Measurements from ENCODE around the gene ZBTB16. TPM values are rescaled to one million over a fixed set of nuclear protein-coding genes. Genes with fewer than 3 reads are reported as not detected.

ZBTB16 gene
- total RNA-seq, 2 experiments from 2014 or later: 7.4 to 7.6 TPM

GRCh38 chr11:114083391-114084252 lies 24.1 kb downstream of the ZBTB16 start:
- H3K36me3 Mint-ChIP-seq (ENCODE audit: low read depth): peaks cover 2% of the 10 kb centered on the region
- H3K4me3 Mint-ChIP-seq: no peak overlapping the region
- H3K27ac Mint-ChIP-seq: no peak overlapping the region
- CTCF ChIA-PET: interaction anchor here (2.6 kb wide), 1 partner anchor 179 kb away, joined by 7 read pairs; no protein-coding TSS in a partner anchor
- H3K9me3 Mint-ChIP-seq: no peaks in the 10 kb centered on the region
- no peak for DNase-seq
- H3K27me3 Mint-ChIP-seq: peaks cover 34% of the 10 kb centered on the region
- peaks cover 35% of the 10 kb centered on the region for H3K4me1 Mint-ChIP-seq
- POLR2A ChIA-PET: interaction anchor here (0.7 kb wide), 1 partner anchor 16 kb away, joined by 3 read pairs; no protein-coding TSS in a partner anchor

GRCh38 chr11:114084414-114084813 lies 24.9 kb downstream of the ZBTB16 start:
- H3K27me3 Mint-ChIP-seq: peaks cover 31% of the 10 kb centered on the region
- no peak overlapping the region for H3K27ac Mint-ChIP-seq
- DNase-seq: no peak
- peaks cover 30% of the 10 kb centered on the region for H3K4me1 Mint-ChIP-seq
- ChIA-PET POLR2A (no interaction called here), CTCF (interaction anchor here (1.4 to 2.6 kb wide), 2 partner anchors 22 to 178 kb away, joined by 4 to 7 read pairs; no protein-coding TSS in a partner anchor)
- no peaks in the 10 kb centered on the region for H3K9me3 Mint-ChIP-seq
- H3K36me3 Mint-ChIP-seq (ENCODE audit: low read depth): peaks cover 2% of the 10 kb centered on the region
- no peak overlapping the region for H3K4me3 Mint-ChIP-seq

GRCh38 chr11:114085965-114086793 lies 26.7 kb downstream of the ZBTB16 start:
- peaks cover 14% of the 10 kb centered on the region for H3K4me1 Mint-ChIP-seq
- H3K4me3 Mint-ChIP-seq: no peak overlapping the region
- peak overlapping the region; percentile 5 for H3K27ac Mint-ChIP-seq
- CTCF ChIA-PET: interaction anchor here (1.0 kb wide), 1 partner anchor 26 kb away, joined by 5 read pairs; no protein-coding TSS in a partner anchor
- no peak for DNase-seq
- H3K36me3 Mint-ChIP-seq (ENCODE audit: low read depth): peaks cover 2% of the 10 kb centered on the region
- POLR2A ChIA-PET: no interaction called here
- peaks cover 27% of the 10 kb centered on the region for H3K27me3 Mint-ChIP-seq
- H3K9me3 Mint-ChIP-seq: no peaks in the 10 kb centered on the region

- Mint-ChIP-seq H3K4me3 (no peak overlapping the region), H3K27ac (peak overlapping the region; percentile 15), H3K36me3 (ENCODE audit: low read depth) (peaks cover 2% of the 10 kb centered on the region), H3K9me3 (no peaks in the 10 kb centered on the region), H3K4me1 (peaks cover 13% of the 10 kb centered on the region), H3K27me3 (peaks cover 22% of the 10 kb centered on the region)
- DNase-seq: no peak
- ChIA-PET CTCF (interaction anchor here (1.0 kb wide), 1 partner anchor 27 kb away, joined by 5 read pairs; no protein-coding TSS in a partner anchor), POLR2A (no interaction called here)
Observed at GRCh38 chr11:114087025-114087424, 27.5 kb downstream of the ZBTB16 start.

GRCh38 chr11:114088216-114088615 lies 28.7 kb downstream of the ZBTB16 start:
- CTCF ChIA-PET: interaction anchor here (1.5 kb wide), 1 partner anchor 11 kb away, joined by 3 read pairs; no protein-coding TSS in a partner anchor
- H3K9me3 Mint-ChIP-seq: no peaks in the 10 kb centered on the region
- peaks cover 13% of the 10 kb centered on the region for H3K4me1 Mint-ChIP-seq
- DNase-seq: no peak
- no peak overlapping the region for H3K27ac Mint-ChIP-seq
- no peak overlapping the region for H3K4me3 Mint-ChIP-seq
- H3K27me3 Mint-ChIP-seq: peaks cover 16% of the 10 kb centered on the region
- peaks cover 2% of the 10 kb centered on the region for H3K36me3 Mint-ChIP-seq (ENCODE audit: low read depth)
- POLR2A ChIA-PET: no interaction called here

- no peaks in the 10 kb centered on the region for H3K9me3 Mint-ChIP-seq
- H3K4me3 Mint-ChIP-seq: no peak overlapping the region
- DNase-seq: no peak
- H3K27ac Mint-ChIP-seq: no peak overlapping the region
- H3K4me1 Mint-ChIP-seq: peaks cover 11% of the 10 kb centered on the region
- ChIA-PET POLR2A (no interaction called here), CTCF (interaction anchor here (1.5 kb wide), 1 partner anchor 11 kb away, joined by 3 read pairs; no protein-coding TSS in a partner anchor)
- H3K36me3 Mint-ChIP-seq (ENCODE audit: low read depth): peaks cover 2% of the 10 kb centered on the region
- H3K27me3 Mint-ChIP-seq: peaks cover 10% of the 10 kb centered on the region
Observed at GRCh38 chr11:114088836-114089235, 29.3 kb downstream of the ZBTB16 start.

- H3K36me3 Mint-ChIP-seq (ENCODE audit: low read depth): no peaks in the 10 kb centered on the region
- H3K27ac Mint-ChIP-seq: no peak overlapping the region
- ChIA-PET POLR2A (no interaction called here), CTCF (no interaction called here)
- H3K9me3 Mint-ChIP-seq: no peaks in the 10 kb centered on the region
- no peak for DNase-seq
- peaks cover 9% of the 10 kb centered on the region for H3K27me3 Mint-ChIP-seq
- H3K4me1 Mint-ChIP-seq: peaks cover 11% of the 10 kb centered on the region
- no peak overlapping the region for H3K4me3 Mint-ChIP-seq
Observed at GRCh38 chr11:114089748-114090147, 30.2 kb downstream of the ZBTB16 start.

GRCh38 chr11:114090225-114090910 lies 30.9 kb downstream of the ZBTB16 start:
- ChIA-PET POLR2A (no interaction called here), CTCF (no interaction called here)
- no peak overlapping the region for H3K27ac Mint-ChIP-seq
- H3K4me3 Mint-ChIP-seq: no peak overlapping the region
- H3K4me1 Mint-ChIP-seq: peaks cover 11% of the 10 kb centered on the region
- no peak for DNase-seq
- H3K27me3 Mint-ChIP-seq: peaks cover 9% of the 10 kb centered on the region
- no peaks in the 10 kb centered on the region for H3K36me3 Mint-ChIP-seq (ENCODE audit: low read depth)
- H3K9me3 Mint-ChIP-seq: no peaks in the 10 kb centered on the region

GRCh38 chr11:114090976-114091375 lies 31.5 kb downstream of the ZBTB16 start:
- Mint-ChIP-seq H3K36me3 (ENCODE audit: low read depth) (no peaks in the 10 kb centered on the region), H3K27ac (no peak overlapping the region), H3K4me1 (peaks cover 11% of the 10 kb centered on the region), H3K4me3 (no peak overlapping the region), H3K9me3 (no peaks in the 10 kb centered on the region), H3K27me3 (peaks cover 6% of the 10 kb centered on the region)
- ChIA-PET CTCF (no interaction called here), POLR2A (no interaction called here)
- no peak for DNase-seq

- Mint-ChIP-seq H3K9me3 (no peaks in the 10 kb centered on the region), H3K36me3 (ENCODE audit: low read depth) (no peaks in the 10 kb centered on the region), H3K27me3 (peaks cover 3% of the 10 kb centered on the region), H3K4me1 (peaks cover 10% of the 10 kb centered on the region), H3K27ac (no peak overlapping the region), H3K4me3 (no peak overlapping the region)
- POLR2A ChIA-PET: no interaction called here
- DNase-seq: no peak
- CTCF ChIA-PET: no interaction called here
Observed at GRCh38 chr11:114091516-114092397, 32.2 kb downstream of the ZBTB16 start.

GRCh38 chr11:114092478-114092877 lies 33.0 kb downstream of the ZBTB16 start:
- ChIA-PET CTCF (no interaction called here), POLR2A (no interaction called here)
- peaks cover 2% of the 10 kb centered on the region for H3K4me1 Mint-ChIP-seq
- H3K4me3 Mint-ChIP-seq: no peak overlapping the region
- H3K27me3 Mint-ChIP-seq: peaks cover 6% of the 10 kb centered on the region
- no peak overlapping the region for H3K27ac Mint-ChIP-seq
- no peaks in the 10 kb centered on the region for H3K36me3 Mint-ChIP-seq (ENCODE audit: low read depth)
- no peak for DNase-seq
- no peaks in the 10 kb centered on the region for H3K9me3 Mint-ChIP-seq

GRCh38 chr11:114092953-114093352 lies 33.4 kb downstream of the ZBTB16 start:
- peaks cover 2% of the 10 kb centered on the region for H3K4me1 Mint-ChIP-seq
- H3K27ac Mint-ChIP-seq: no peak overlapping the region
- ChIA-PET CTCF (no interaction called here), POLR2A (no interaction called here)
- H3K4me3 Mint-ChIP-seq: no peak overlapping the region
- H3K9me3 Mint-ChIP-seq: no peaks in the 10 kb centered on the region
- H3K27me3 Mint-ChIP-seq: peaks cover 3% of the 10 kb centered on the region
- H3K36me3 Mint-ChIP-seq (ENCODE audit: low read depth): no peaks in the 10 kb centered on the region
- DNase-seq: no peak
